ENCODE data around the gene RUNX3. TPM values are rescaled to one million over a fixed set of nuclear protein-coding genes. Genes with fewer than 3 reads are reported as not detected.
A peak's percentile ranks its signal among the peaks of the same experiment; 100 is the strongest.
"Not testable (repeated sequence)": the region's sequence is repeated elsewhere in the genome, so short reads cannot be mapped to it uniquely, and the experiment has no call there.

Gene RUNX3
- total and polyA plus RNA-seq, 4 experiments from 2014 or later, result 12.5 to 112 (median 78.0) TPM

DNA sequence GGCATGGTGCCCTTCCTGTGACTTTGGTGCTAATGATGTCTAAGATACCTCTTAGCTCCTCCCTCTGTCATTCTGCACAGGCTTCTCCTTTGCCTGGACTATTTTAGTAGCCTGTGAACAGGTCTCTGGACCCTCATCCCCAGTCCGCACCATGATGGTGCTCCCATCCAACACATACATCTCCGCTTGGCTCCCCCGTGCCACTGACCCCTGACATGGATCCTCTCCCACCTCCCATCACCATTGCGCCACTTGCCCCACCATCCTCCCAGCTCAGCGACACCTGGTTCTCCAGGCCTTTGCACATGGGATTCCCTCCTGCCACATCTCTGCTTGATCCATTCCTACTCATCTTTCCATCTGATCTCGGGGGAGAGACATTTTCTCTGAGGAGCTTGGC is 33.9 kb downstream of the RUNX3 start:
- Mint-ChIP-seq H3K27ac (peak overlapping the region in 3 of 7 donors; percentile 75 to 85 (median 83)), H3K36me3 (peaks cover 17 to 32% of the 10 kb centered on the region in 2 donors), H3K27me3 (peaks cover 0 to 2% of the 10 kb centered on the region in 2 donors), H3K4me1 (peaks cover 14 to 42% (median 29%) of the 10 kb centered on the region in 4 donors), H3K9me3 (peaks cover 6 to 20% (median 12%) of the 10 kb centered on the region in 8 donors), H3K4me3 (no peak overlapping the region)
- H3K27ac ChIP-seq (ENCODE audit: low read depth, low read length), result no peak overlapping the region
- H3K4me3 ChIP-seq (ENCODE audit: low read length in 2 of 2), result no peak overlapping the region
- peaks cover 18% of the 10 kb centered on the region for H3K4me1 ChIP-seq (ENCODE audit: insufficient read depth, low read length)
- peaks cover 0 to 5% of the 10 kb centered on the region in 2 donors for H3K9me3 ChIP-seq (ENCODE audit: control insufficient read depth in 1 of 2, low read length in 2 of 2)
- H3K36me3 ChIP-seq (ENCODE audit: insufficient read depth, low read length), result peaks cover 2% of the 10 kb centered on the region
- intact Hi-C loops (cut with micrococcal nuclease), result no loop called here
- no peaks in the 10 kb centered on the region for H3K27me3 ChIP-seq (ENCODE audit: insufficient read depth, low read length)
- DNase-seq, result no peak
- ChIA-PET CTCF (ENCODE audit: partially characterized antibody) (interaction anchor here (1.0 to 2.9 kb wide), 5 partner anchors 14 to 48 kb away, joined by 3 to 17 read pairs (median 6); partner anchors contain the start of gene RUNX3), POLR2A (ENCODE audit: partially characterized antibody) (interaction anchor here (0.6 to 4.7 kb wide), 2 partner anchors 31 to 69 kb away, joined by 4 to 44 read pairs; partner anchors contain the start of gene RUNX3)

DNA sequence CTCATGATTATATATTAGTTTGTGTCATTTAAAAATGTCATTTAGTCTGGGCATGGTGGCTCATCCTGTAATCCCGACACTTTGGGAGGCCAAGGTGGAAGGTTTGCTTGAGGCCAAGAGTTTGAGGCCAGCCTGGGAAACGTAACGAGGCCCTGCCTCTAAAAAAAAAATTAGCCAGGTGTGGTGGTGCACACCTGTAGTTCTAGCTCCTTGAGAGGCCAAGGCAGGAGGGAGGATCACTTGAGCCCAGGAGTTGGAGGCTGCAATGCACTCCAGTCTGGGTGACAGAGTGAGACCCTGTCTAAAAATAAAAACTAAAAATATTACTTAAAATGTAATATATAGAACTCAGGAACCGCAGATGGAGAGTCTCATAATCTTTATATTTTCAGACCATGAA is 34.6 kb downstream of the RUNX3 start:
- ChIA-PET POLR2A (ENCODE audit: partially characterized antibody) (no interaction called here), CTCF (ENCODE audit: partially characterized antibody) (interaction anchor here (1.3 to 1.6 kb wide), 2 partner anchors 43 to 47 kb away, joined by 3 to 6 read pairs; no protein-coding TSS in a partner anchor)
- DNase-seq, result no peak
- peaks cover 17 to 27% of the 10 kb centered on the region in 2 donors for H3K36me3 Mint-ChIP-seq
- H3K27ac Mint-ChIP-seq, result peak overlapping the region in 2 of 7 donors; percentile 8 to 85
- peaks cover 6 to 26% (median 12%) of the 10 kb centered on the region in 8 donors for H3K9me3 Mint-ChIP-seq
- H3K27ac ChIP-seq (ENCODE audit: low read depth, low read length), result no peak overlapping the region
- peaks cover 0 to 2% of the 10 kb centered on the region in 2 donors for H3K27me3 Mint-ChIP-seq
- intact Hi-C loops (cut with micrococcal nuclease), result no loop called here
- no peaks in the 10 kb centered on the region for H3K27me3 ChIP-seq (ENCODE audit: insufficient read depth, low read length)
- peaks cover 0 to 5% of the 10 kb centered on the region in 2 donors for H3K9me3 ChIP-seq (ENCODE audit: control insufficient read depth in 1 of 2, low read length in 2 of 2)
- H3K4me3 ChIP-seq (ENCODE audit: low read length in 2 of 2), result no peak overlapping the region
- no peak overlapping the region for H3K4me3 Mint-ChIP-seq
- peaks cover 18% of the 10 kb centered on the region for H3K4me1 ChIP-seq (ENCODE audit: insufficient read depth, low read length)
- H3K36me3 ChIP-seq (ENCODE audit: insufficient read depth, low read length), result no peaks in the 10 kb centered on the region
- peaks cover 14 to 40% (median 27%) of the 10 kb centered on the region in 4 donors for H3K4me1 Mint-ChIP-seq

DNA sequence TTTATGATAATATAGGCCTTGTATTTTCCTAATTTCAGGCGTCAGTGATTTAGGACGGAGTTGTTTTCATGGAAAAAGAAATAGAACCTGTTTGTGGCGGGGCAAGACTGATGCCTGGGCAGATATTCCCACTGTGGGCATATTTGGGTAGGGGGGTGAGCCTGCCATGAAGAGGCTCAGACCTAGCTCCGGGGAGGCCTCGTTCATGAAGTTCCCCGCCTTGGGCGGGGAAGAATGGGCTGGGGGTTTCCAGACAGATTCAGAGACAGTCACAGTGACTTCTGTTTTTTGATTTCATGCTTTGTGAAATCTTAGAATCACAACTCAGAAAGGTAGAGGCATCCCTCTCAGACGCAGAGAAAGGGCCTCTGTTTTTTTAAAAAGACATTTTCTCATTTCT is 36.1 kb downstream of the RUNX3 start:
- no peak for DNase-seq
- Histone ChIP-seq H3K36me3 (ENCODE audit: insufficient read depth, low read length) (no peaks in the 10 kb centered on the region), H3K27ac (ENCODE audit: low read depth, low read length) (no peak overlapping the region), H3K27me3 (ENCODE audit: insufficient read depth, low read length) (no peaks in the 10 kb centered on the region), H3K9me3 (ENCODE audit: control insufficient read depth in 1 of 2, low read length in 2 of 2) (peaks cover 0 to 5% of the 10 kb centered on the region in 2 donors), H3K4me1 (ENCODE audit: insufficient read depth, low read length) (peaks cover 9% of the 10 kb centered on the region), H3K4me3 (ENCODE audit: low read length in 2 of 2) (no peak overlapping the region)
- Mint-ChIP-seq H3K36me3 (peaks cover 15% of the 10 kb centered on the region in 2 donors), H3K4me1 (peaks cover 10 to 25% (median 15%) of the 10 kb centered on the region in 4 donors), H3K4me3 (no peak overlapping the region), H3K9me3 (peaks cover 6 to 27% (median 12%) of the 10 kb centered on the region in 8 donors), H3K27me3 (peaks cover 0 to 2% of the 10 kb centered on the region in 2 donors), H3K27ac (peak overlapping the region in 2 of 7 donors; percentile 74 to 84)
- intact Hi-C loops (cut with micrococcal nuclease), result no loop called here
- CTCF ChIA-PET (ENCODE audit: partially characterized antibody), result no interaction called here
- POLR2A ChIA-PET (ENCODE audit: partially characterized antibody), result interaction anchor here (1.2 kb wide), 1 partner anchor 36 kb away, joined by 3 read pairs; the partner anchor contains the start of gene RUNX3

DNA sequence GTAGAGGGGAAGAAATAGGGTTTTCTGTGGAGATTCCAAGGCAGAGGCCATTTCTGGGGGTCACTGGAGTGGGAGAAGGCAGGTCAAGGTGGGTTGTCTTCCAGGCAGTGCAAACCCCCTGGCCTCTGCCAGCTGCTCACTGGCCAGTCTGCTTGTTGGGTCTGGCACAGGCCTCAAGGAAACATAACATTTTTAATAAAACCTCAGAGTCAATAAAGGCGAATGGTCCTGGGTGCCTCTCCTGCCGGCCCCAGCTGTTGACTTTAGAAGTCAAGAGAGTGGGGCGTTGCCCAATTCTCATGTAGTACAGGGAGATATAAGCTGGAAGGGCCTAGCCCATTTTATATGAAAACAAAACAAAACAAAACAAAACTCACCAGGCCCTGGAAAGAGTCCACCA is 36.6 kb downstream of the RUNX3 start:
- peaks cover 13 to 15% of the 10 kb centered on the region in 2 donors for H3K36me3 Mint-ChIP-seq
- H3K27me3 Mint-ChIP-seq, result peaks cover 0 to 2% of the 10 kb centered on the region in 2 donors
- peaks cover 0 to 5% of the 10 kb centered on the region in 2 donors for H3K9me3 ChIP-seq (ENCODE audit: control insufficient read depth in 1 of 2, low read length in 2 of 2)
- peak overlapping the region in 1 of 7 donors; percentile 74 for H3K27ac Mint-ChIP-seq
- H3K9me3 Mint-ChIP-seq, result peaks cover 6 to 27% (median 12%) of the 10 kb centered on the region in 8 donors
- DNase-seq, result no peak
- peaks cover 3% of the 10 kb centered on the region for H3K4me1 ChIP-seq (ENCODE audit: insufficient read depth, low read length)
- no peak overlapping the region for H3K27ac ChIP-seq (ENCODE audit: low read depth, low read length)
- ChIA-PET POLR2A (ENCODE audit: partially characterized antibody) (interaction anchor here (1.2 kb wide), 1 partner anchor 37 kb away, joined by 3 read pairs; the partner anchor contains the start of gene RUNX3), CTCF (ENCODE audit: partially characterized antibody) (no interaction called here)
- peaks cover 6 to 20% (median 11%) of the 10 kb centered on the region in 4 donors for H3K4me1 Mint-ChIP-seq
- H3K27me3 ChIP-seq (ENCODE audit: insufficient read depth, low read length), result no peaks in the 10 kb centered on the region
- no peaks in the 10 kb centered on the region for H3K36me3 ChIP-seq (ENCODE audit: insufficient read depth, low read length)
- no peak overlapping the region for H3K4me3 ChIP-seq (ENCODE audit: low read length in 2 of 2)
- H3K4me3 Mint-ChIP-seq, result no peak overlapping the region
- intact Hi-C loops (cut with micrococcal nuclease), result no loop called here

DNA sequence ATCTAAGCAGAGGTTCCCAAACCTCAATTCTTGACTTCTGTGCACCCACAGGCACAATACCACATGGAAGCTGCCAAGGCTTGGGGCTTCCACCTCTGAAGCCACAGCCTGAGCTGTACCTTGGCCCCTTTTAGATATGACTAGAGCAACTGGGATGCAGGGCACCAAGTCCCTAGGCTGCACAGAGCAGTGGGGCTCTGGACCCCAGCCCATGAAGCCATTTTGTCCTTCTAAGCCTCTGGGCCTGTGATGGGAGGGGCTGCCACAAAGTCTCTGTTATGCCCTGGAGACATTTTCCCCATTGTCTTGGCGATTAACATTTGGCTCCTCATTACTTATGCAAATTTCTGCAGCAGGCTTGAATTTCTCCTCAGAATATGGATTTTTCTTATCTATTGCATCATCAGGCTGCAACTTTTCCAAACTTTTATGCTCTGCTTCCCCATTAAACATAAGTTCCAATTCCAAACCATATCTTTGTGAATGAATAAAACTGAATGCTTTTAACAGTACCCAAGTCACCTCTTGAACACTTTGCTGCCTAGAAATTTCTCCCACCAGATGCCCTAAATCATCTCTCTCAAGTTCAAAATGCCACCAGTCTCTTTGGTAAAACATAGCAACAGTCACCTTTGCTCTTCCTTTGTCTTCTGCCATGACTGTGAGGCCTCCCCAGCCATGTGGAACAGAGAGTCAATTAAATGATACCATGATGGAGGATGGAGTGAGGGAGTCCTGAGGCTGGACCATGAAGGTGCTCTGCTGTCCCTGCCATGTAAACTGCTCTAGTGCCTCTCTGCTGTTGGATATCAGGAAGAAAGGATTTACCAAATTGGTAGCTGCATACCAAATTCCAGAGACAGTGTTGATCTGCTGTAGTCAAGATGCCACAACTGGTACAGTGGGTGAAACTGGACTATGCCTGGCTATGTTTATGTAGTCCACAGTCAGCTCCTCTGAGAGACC is 37.6 kb downstream of the RUNX3 start:
- H3K36me3 Mint-ChIP-seq, result peaks cover 13 to 15% of the 10 kb centered on the region in 2 donors
- H3K27me3 ChIP-seq (ENCODE audit: insufficient read depth, low read length), result no peaks in the 10 kb centered on the region
- H3K4me1 Mint-ChIP-seq, result peaks cover 1 to 11% (median 5%) of the 10 kb centered on the region in 4 donors
- peaks cover 0 to 5% of the 10 kb centered on the region in 2 donors for H3K9me3 ChIP-seq (ENCODE audit: control insufficient read depth in 1 of 2, low read length in 2 of 2)
- H3K9me3 Mint-ChIP-seq, result peaks cover 6 to 27% (median 12%) of the 10 kb centered on the region in 8 donors
- H3K27me3 Mint-ChIP-seq, result peaks cover 0 to 2% of the 10 kb centered on the region in 2 donors
- H3K4me1 ChIP-seq (ENCODE audit: insufficient read depth, low read length), result no peaks in the 10 kb centered on the region
- H3K4me3 Mint-ChIP-seq, result no peak overlapping the region
- H3K36me3 ChIP-seq (ENCODE audit: insufficient read depth, low read length), result no peaks in the 10 kb centered on the region
- ChIA-PET CTCF (ENCODE audit: partially characterized antibody) (no interaction called here), POLR2A (ENCODE audit: partially characterized antibody) (no interaction called here)
- no peak for DNase-seq
- intact Hi-C loops (cut with micrococcal nuclease), result no loop called here
- no peak overlapping the region for H3K4me3 ChIP-seq (ENCODE audit: low read length in 2 of 2)
- H3K27ac ChIP-seq (ENCODE audit: low read depth, low read length), result no peak overlapping the region
- H3K27ac Mint-ChIP-seq, result peak overlapping the region in 2 of 7 donors; percentile 15 to 74

DNA sequence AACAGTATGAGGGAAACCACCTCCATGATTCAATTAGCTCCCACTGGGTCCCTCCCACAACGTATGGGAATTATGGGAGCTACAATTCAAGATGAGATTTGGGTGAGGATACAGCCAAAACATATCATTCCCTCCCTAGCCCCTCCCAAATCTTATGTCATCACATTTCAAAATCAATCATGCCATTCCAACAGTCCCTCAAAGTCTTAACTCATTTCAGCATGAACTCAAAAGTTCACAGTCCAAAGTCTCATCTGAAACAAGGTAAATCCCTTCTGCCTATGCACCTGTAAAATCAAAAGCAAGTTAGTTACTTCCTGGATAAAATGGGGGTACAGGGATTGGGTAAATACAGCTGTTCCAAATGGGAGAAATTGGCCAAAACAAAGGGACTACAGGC is 38.7 kb downstream of the RUNX3 start:
- DNase-seq; H3K4me3 ChIP-seq (ENCODE audit: low read length in 2 of 2); H3K27ac ChIP-seq (ENCODE audit: low read depth, low read length); intact Hi-C loops (cut with micrococcal nuclease); H3K27me3 Mint-ChIP-seq; H3K36me3 ChIP-seq (ENCODE audit: insufficient read depth, low read length); H3K9me3 ChIP-seq (ENCODE audit: control insufficient read depth in 1 of 2, low read length in 2 of 2); H3K4me1 ChIP-seq (ENCODE audit: insufficient read depth, low read length); H3K4me3 Mint-ChIP-seq; H3K4me1 Mint-ChIP-seq; H3K27me3 ChIP-seq (ENCODE audit: insufficient read depth, low read length): not testable (repeated sequence)
- peaks cover 6 to 27% (median 12%) of the 10 kb centered on the region in 8 donors for H3K9me3 Mint-ChIP-seq
- peaks cover 15 to 19% of the 10 kb centered on the region in 2 donors for H3K36me3 Mint-ChIP-seq
- CTCF ChIA-PET (ENCODE audit: partially characterized antibody), result interaction anchor here (1.0 kb wide), 1 partner anchor 44 kb away, joined by 3 read pairs; no protein-coding TSS in a partner anchor
- POLR2A ChIA-PET (ENCODE audit: partially characterized antibody), result interaction anchor here (0.9 kb wide), 1 partner anchor 19 kb away, joined by 4 read pairs; no protein-coding TSS in a partner anchor
- peak overlapping the region in 1 of 7 donors; percentile 74 for H3K27ac Mint-ChIP-seq

Data from CD4-positive, alpha-beta memory T cell (primary cell).